GM18505 (cell line): ENCODE data around the gene MIS18BP1.
A peak's percentile ranks its signal among the peaks of the same experiment; 100 is the strongest.
"Not testable (repeated sequence)": the region's sequence is repeated elsewhere in the genome, so short reads cannot be mapped to it uniquely, and the experiment has no call there.

ENCODE experiments used
- ATAC-seq: cut with Tn5 transposase; IDR thresholded peaks from one replicate; pipeline ENCODE4 v1.9.1; 2021; ENCODE audit not compliant: unreplicated experiment
- POLR2A ChIP-seq: IDR thresholded peaks from 4 replicates; pipeline ENCODE4 v1.6.1; 2011; ENCODE audit warnings: borderline replicate concordance; ENCODE audit not compliant: insufficient read depth, insufficient read length; ENCODE audit errors: extremely low read depth

MIS18BP1 gene

DNA sequence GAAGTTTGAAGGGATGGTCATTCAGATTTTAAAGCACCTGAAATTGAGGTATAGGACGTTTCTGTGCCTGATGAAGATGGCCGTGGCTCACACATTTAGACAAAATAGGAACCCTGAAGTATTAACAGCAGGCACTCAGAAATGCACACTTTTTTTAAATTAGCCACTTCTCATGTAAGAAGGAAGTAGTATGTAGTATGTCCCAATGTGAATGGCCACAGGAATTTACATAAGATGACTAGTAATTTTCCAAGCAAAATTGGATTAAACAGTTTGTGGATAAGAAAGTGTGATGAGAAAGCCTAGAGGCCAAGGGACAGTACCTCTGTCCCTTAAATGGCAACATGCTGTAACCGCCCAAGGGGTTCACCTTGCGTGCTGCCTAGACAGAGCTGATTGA, 1.8 kb upstream of the MIS18BP1 start:
- TF ChIP-seq POLR2A: no peak
- no peak for ATAC-seq

GRCh38 chr14:45253754-45254310, 830 bp upstream of the MIS18BP1 start:
- ATAC-seq: no peak
- TF ChIP-seq POLR2A: no peak

- no peak for TF ChIP-seq POLR2A
- ATAC-seq: no peak
Measured at GRCh38 chr14:45252366-45253069, 484 bp downstream of the MIS18BP1 start.

- TF ChIP-seq POLR2A: no peak
- peak; percentile 60 for ATAC-seq
Measured at GRCh38 chr14:45251912-45252311, 1.1 kb downstream of the MIS18BP1 start.

DNA sequence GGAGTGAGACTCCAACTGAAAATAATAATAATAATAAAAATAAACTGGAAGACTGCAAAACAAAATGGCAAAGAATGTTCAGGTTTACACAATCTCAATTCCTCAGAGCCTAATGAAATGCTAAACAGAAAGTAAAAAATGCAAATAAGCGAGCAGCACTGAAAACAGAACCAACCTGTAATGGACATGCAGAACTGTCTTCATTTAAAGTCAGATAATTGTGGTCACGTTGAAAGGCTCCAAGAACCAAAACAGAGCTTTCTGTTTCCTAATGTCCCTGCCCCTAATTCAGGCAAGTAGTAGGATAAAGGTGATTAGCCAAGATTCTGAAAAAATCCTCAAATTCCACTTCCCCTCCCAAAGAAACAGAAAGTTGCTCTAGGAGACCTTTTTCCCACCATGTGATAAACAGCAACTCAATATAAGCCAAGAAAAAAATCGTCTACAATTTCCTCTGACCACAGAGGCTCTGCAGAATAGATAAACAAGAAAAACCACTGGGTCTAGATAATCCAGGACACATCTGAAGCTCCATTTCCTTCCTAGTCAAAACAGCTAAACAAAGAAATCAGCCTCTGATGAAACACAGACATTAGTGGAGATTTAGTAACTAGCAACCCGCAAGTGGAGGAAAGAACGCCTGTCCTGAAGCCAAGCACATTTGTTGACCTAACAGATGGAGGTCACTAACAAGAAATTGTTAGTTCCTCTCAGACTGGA, 3.0 kb downstream of the MIS18BP1 start:
- ATAC-seq: no peak
- TF ChIP-seq POLR2A: no peak

GRCh38 chr14:45247427-45247826, 5.6 kb downstream of the MIS18BP1 start:
- no peak for ATAC-seq
- no peak for TF ChIP-seq POLR2A

GRCh38 chr14:45246691-45247090, 6.3 kb downstream of the MIS18BP1 start:
- no peak for TF ChIP-seq POLR2A
- ATAC-seq: no peak

- no peak for TF ChIP-seq POLR2A
- no peak for ATAC-seq
Measured at GRCh38 chr14:45246151-45246550, 6.9 kb downstream of the MIS18BP1 start.

DNA sequence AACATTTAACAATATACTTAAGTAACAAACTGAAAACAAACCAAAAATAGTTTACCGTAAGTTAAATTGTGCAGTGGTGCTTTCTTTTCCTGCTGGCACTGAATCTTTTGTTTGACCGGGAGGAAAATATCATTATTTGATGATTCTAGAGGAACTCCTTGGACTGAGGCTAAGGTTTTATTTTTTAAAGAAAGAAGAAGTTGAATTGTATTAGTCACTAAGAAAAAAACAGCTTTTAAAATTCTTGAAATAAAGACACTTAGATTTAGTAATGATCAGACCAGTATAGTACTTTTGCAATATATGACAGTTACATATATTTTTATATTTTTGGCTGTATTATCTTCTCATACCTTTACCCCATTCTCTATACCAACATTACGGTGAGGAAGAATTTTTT, 10.3 kb downstream of the MIS18BP1 start:
- no peak for TF ChIP-seq POLR2A
- no peak for ATAC-seq

- no peak for ATAC-seq
- no peak for TF ChIP-seq POLR2A
Measured at GRCh38 chr14:45238988-45239387, 14.0 kb downstream of the MIS18BP1 start.

GRCh38 chr14:45227566-45227965, 25.4 kb downstream of the MIS18BP1 start:
- no peak for TF ChIP-seq POLR2A
- ATAC-seq: no peak

GRCh38 chr14:45222485-45223262, 30.3 kb downstream of the MIS18BP1 start:
- ATAC-seq: no peak
- TF ChIP-seq POLR2A: no peak

GRCh38 chr14:45214341-45214740, 38.7 kb downstream of the MIS18BP1 start:
- ATAC-seq: not testable (repeated sequence)

DNA sequence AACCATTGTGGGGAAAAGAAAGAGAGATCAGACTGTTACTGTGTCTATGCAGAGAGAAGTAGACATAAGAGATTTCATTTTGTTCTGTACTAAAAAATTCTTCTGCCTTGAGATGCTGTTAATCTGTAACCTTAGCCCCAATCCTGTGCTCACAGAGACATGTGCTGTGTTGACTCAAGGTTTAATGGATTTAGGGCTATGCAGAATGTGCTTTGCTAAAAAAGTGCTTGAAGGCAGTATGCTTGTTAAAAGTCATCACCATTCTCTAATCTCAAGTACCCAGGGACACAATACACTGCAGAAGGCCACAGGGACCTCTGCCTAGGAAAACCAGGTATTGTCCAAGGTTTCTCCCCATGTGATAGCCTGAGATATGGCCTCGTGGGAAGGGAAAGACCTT, 39.3 kb downstream of the MIS18BP1 start:
- not testable (repeated sequence) for ATAC-seq
